WTC11 (cell line): ENCODE measurements around the gene NEK8. TPM values are rescaled to one million over a fixed set of nuclear protein-coding genes. Genes with fewer than 3 reads are reported as not detected.

Source experiments
- ATAC-seq: fragments of 200-7000 bp; cut with Tn5 transposase; 2 replicates; pipeline ENCODE4 v1.10.0; 2021; ENCODE audit warnings: mild to moderate bottlenecking, moderate library complexity
- CTCF ChIA-PET: fragments of 300-600 bp; sonication (Branson Sonifier 250); formaldehyde crosslinking; loops from one replicate; lab custom pipeline; 2021; ENCODE audit warnings: antibody characterized with exemption; lab: Charles Lee
- POLR2A ChIA-PET: fragments of 350-600 bp; sonication (Branson Sonifier 250); formaldehyde crosslinking; loops from one replicate; lab custom pipeline; 2021; ENCODE audit warnings: antibody characterized with exemption; lab: Charles Lee
- DNase-seq: peaks from one replicate; pipeline ENCODE4 v3.0.0; 2021; ENCODE audit warnings: low spot score
- H3K27ac Mint-ChIP-seq: 2 replicates; pipeline ENCODE4 v1.8.0; 2021; ENCODE audit warnings: mixed read lengths
- H3K27me3 Mint-ChIP-seq: 2 replicates; pipeline ENCODE4 v1.8.0; 2021; ENCODE audit warnings: low read depth, mild to moderate bottlenecking, moderate library complexity, mixed read lengths
- H3K36me3 Mint-ChIP-seq: 2 replicates; pipeline ENCODE4 v1.8.0; 2021; ENCODE audit warnings: mixed read lengths
- H3K4me1 Mint-ChIP-seq: 2 replicates; pipeline ENCODE4 v1.8.0; 2022; ENCODE audit warnings: mixed read lengths
- H3K4me3 Mint-ChIP-seq: 2 replicates; pipeline ENCODE4 v1.8.0; 2021; ENCODE audit warnings: mild to moderate bottlenecking, moderate library complexity, mixed read lengths
- H3K9me3 Mint-ChIP-seq: 2 replicates; pipeline ENCODE4 v1.8.0; 2021; ENCODE audit warnings: mixed read lengths
- CTCF ChIP-seq: fragments of 200-600 bp; IDR thresholded peaks from 2 replicates; pipeline ENCODE4 v1.8.0; 2022; ENCODE audit warnings: antibody characterized with exemption
- ELF4 ChIP-seq: sonication (generic); formaldehyde crosslinking; IDR thresholded peaks from 2 replicates; pipeline ENCODE4 v1.8.1; 2022; ENCODE audit warnings: low read depth, mild to moderate bottlenecking, moderate library complexity, missing genetic modification reagents
- EMX1 ChIP-seq: fragments of 250-450 bp; sonication (Bioruptor Pico); IDR thresholded peaks from 2 replicates; pipeline ENCODE4 v1.8.0; 2021; ENCODE audit warnings: mild to moderate bottlenecking
- ETV6 ChIP-seq: sonication (generic); formaldehyde crosslinking; IDR thresholded peaks from 2 replicates; pipeline ENCODE4 v1.8.1; 2022; ENCODE audit warnings: mild to moderate bottlenecking, missing genetic modification reagents
- GABPB1 ChIP-seq: sonication (generic); formaldehyde crosslinking; IDR thresholded peaks from 2 replicates; pipeline ENCODE4 v1.8.1; 2023; ENCODE audit warnings: mild to moderate bottlenecking, missing genetic modification reagents
- IRF1 ChIP-seq: sonication (generic); formaldehyde crosslinking; IDR thresholded peaks from 2 replicates; pipeline ENCODE4 v1.8.0; 2023; ENCODE audit warnings: missing genetic modification reagents
- IRF2 ChIP-seq: sonication (generic); formaldehyde crosslinking; IDR thresholded peaks from 2 replicates; pipeline ENCODE4 v1.8.0; 2022; ENCODE audit warnings: low read depth, missing genetic modification reagents, borderline replicate concordance
- MYBL2 ChIP-seq: sonication (generic); formaldehyde crosslinking; IDR thresholded peaks from 2 replicates; pipeline ENCODE4 v1.8.1; 2023; ENCODE audit warnings: mild to moderate bottlenecking, moderate library complexity, missing genetic modification reagents
- NFE2L1 ChIP-seq: sonication (generic); formaldehyde crosslinking; IDR thresholded peaks from 2 replicates; pipeline ENCODE4 v1.8.1; 2023; ENCODE audit warnings: missing genetic modification reagents
- NR3C1 ChIP-seq: sonication (generic); formaldehyde crosslinking; conservative IDR thresholded peaks from 2 replicates; pipeline ENCODE4 v1.8.1; 2023; ENCODE audit warnings: low read depth, mild to moderate bottlenecking, missing genetic modification reagents
- OVOL2 ChIP-seq: fragments of 250-450 bp; sonication (Bioruptor Pico); IDR thresholded peaks from 2 replicates; pipeline ENCODE4 v1.9.0; 2021; ENCODE audit warnings: mild to moderate bottlenecking, borderline replicate concordance
- PRDM15 ChIP-seq: sonication (generic); formaldehyde crosslinking; IDR thresholded peaks from 2 replicates; pipeline ENCODE4 v1.8.0; 2022; ENCODE audit warnings: missing genetic modification reagents
- SOX15 ChIP-seq: fragments of 250-450 bp; sonication (Bioruptor Pico); IDR thresholded peaks from 2 replicates; pipeline ENCODE4 v1.9.0; 2021; ENCODE audit warnings: mild to moderate bottlenecking
- ZBTB21 ChIP-seq: sonication (generic); formaldehyde crosslinking; IDR thresholded peaks from 2 replicates; pipeline ENCODE4 v1.8.1; 2023; ENCODE audit warnings: mild to moderate bottlenecking, missing genetic modification reagents, borderline replicate concordance
- ZNF532 ChIP-seq: fragments of 250-450 bp; sonication (Bioruptor Pico); IDR thresholded peaks from 2 replicates; pipeline ENCODE4 v1.9.0; 2021; ENCODE audit warnings: mild to moderate bottlenecking, borderline replicate concordance
- total RNA-seq: library from RNA; stranded (reverse); gene quantifications from 3 replicates; pipeline ENCODE4 v1.2.3, GENCODE V29; 2021
- TF ChIP-seq, protein P1 (sequence below): sonication (generic); formaldehyde crosslinking; IDR thresholded peaks from 2 replicates; pipeline ENCODE4 v1.8.0; 2022; ENCODE audit warnings: mild to moderate bottlenecking, missing genetic modification reagents
- TF ChIP-seq, protein P2 (sequence below): sonication (generic); formaldehyde crosslinking; IDR thresholded peaks from 2 replicates; pipeline ENCODE4 v1.8.1; 2022; ENCODE audit warnings: low read depth, mild to moderate bottlenecking, moderate library complexity, missing genetic modification reagents, borderline replicate concordance

Gene NEK8
- total RNA-seq, 1 experiment from 2014 or later: 25.0 TPM

GRCh38 chr17:28747051-28747691 is 18.6 kb downstream of the NEK8 start:
- no peaks in the 10 kb centered on the region for H3K27me3 Mint-ChIP-seq
- peaks cover 51% of the 10 kb centered on the region for H3K4me1 Mint-ChIP-seq
- POLR2A ChIA-PET: interaction anchor here (1.1 to 13.5 kb wide), 5 partner anchors 14 to 65 kb away, joined by 3 to 310 read pairs (median 11); partner anchors contain the start of genes NEK8, PROCA1, RPL23A and TLCD1
- CTCF ChIA-PET: interaction anchor here (0.7 to 13.9 kb wide), 6 partner anchors 14 to 135 kb away, joined by 3 to 541 read pairs (median 12); partner anchors contain the start of genes NEK8, PROCA1 and TLCD1
- peak overlapping the region; percentile 88 for H3K4me3 Mint-ChIP-seq
- DNase-seq (no peak), ATAC-seq (peak; percentile 0; the same call in 1 of the 2 replicates)
- peaks cover 47% of the 10 kb centered on the region for H3K36me3 Mint-ChIP-seq
- no peaks in the 10 kb centered on the region for H3K9me3 Mint-ChIP-seq
- TF ChIP-seq CTCF (no peak), GABPB1 (CRISPR knock-in tag) (no peak), SOX15 (CRISPR knock-in tag) (no peak), IRF2 (CRISPR knock-in tag) (no peak), ZBTB21 (CRISPR knock-in tag) (0 out of 2 replicates have a peak, but pooled peaks have one; percentile 7), EMX1 (CRISPR knock-in tag) (no peak), ZNF532 (CRISPR knock-in tag) (no peak)
- TF ChIP-seq, protein P1, sequence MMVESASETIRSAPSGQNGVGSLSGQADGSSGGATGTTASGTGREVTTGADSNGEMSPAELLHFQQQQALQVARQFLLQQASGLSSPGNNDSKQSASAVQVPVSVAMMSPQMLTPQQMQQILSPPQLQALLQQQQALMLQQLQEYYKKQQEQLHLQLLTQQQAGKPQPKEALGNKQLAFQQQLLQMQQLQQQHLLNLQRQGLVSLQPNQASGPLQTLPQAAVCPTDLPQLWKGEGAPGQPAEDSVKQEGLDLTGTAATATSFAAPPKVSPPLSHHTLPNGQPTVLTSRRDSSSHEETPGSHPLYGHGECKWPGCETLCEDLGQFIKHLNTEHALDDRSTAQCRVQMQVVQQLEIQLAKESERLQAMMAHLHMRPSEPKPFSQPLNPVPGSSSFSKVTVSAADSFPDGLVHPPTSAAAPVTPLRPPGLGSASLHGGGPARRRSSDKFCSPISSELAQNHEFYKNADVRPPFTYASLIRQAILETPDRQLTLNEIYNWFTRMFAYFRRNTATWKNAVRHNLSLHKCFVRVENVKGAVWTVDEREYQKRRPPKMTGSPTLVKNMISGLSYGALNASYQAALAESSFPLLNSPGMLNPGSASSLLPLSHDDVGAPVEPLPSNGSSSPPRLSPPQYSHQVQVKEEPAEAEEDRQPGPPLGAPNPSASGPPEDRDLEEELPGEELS: 0 out of 2 replicates have a peak, but pooled peaks have one; percentile 19
- TF ChIP-seq, protein P2, sequence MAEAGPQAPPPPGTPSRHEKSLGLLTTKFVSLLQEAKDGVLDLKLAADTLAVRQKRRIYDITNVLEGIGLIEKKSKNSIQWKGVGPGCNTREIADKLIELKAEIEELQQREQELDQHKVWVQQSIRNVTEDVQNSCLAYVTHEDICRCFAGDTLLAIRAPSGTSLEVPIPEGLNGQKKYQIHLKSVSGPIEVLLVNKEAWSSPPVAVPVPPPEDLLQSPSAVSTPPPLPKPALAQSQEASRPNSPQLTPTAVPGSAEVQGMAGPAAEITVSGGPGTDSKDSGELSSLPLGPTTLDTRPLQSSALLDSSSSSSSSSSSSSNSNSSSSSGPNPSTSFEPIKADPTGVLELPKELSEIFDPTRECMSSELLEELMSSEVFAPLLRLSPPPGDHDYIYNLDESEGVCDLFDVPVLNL (CRISPR knock-in tag): no peak
- H3K27ac Mint-ChIP-seq: peak overlapping the region; percentile 96

- no peak for ATAC-seq
- no peaks in the 10 kb centered on the region for H3K9me3 Mint-ChIP-seq
- ChIA-PET POLR2A (interaction anchor here (1.3 to 13.5 kb wide), 2 partner anchors 21 to 64 kb away, joined by 3 to 310 read pairs; partner anchors contain the start of genes NEK8 and TLCD1), CTCF (interaction anchor here (0.8 to 13.9 kb wide), 5 partner anchors 13 to 134 kb away, joined by 3 to 541 read pairs (median 14); partner anchors contain the start of genes NEK8, RPL23A and TLCD1)
- H3K27ac Mint-ChIP-seq: peak overlapping the region; percentile 87
- H3K4me3 Mint-ChIP-seq: no peak overlapping the region
- no peaks in the 10 kb centered on the region for H3K27me3 Mint-ChIP-seq
- no peak for DNase-seq
- peaks cover 47% of the 10 kb centered on the region for H3K4me1 Mint-ChIP-seq
- H3K36me3 Mint-ChIP-seq: peaks cover 53% of the 10 kb centered on the region
- TF ChIP-seq PRDM15 (CRISPR knock-in tag) (no peak), ETV6 (no peak), OVOL2 (CRISPR knock-in tag) (no peak), IRF1 (CRISPR knock-in tag) (no peak), MYBL2 (no peak), ELF4 (CRISPR knock-in tag) (no peak), NFE2L1 (CRISPR knock-in tag) (no peak), NR3C1 (no peak)
Measured at GRCh38 chr17:28747801-28748750, 19.5 kb downstream of the NEK8 start.
